Breast epithelium (tissue), 3 donors: ENCODE data around the gene TMA16.

Source experiments
- POLR2A ChIP-seq: fragments of 450-650 bp; IDR thresholded peaks from one replicate; pipeline ENCODE4 v1.6.1; 2016; ENCODE audit warnings: antibody characterized with exemption, mild to moderate bottlenecking, moderate library complexity
- POLR2AphosphoS5 ChIP-seq, 3 donors: sonication (generic); formaldehyde crosslinking; IDR thresholded peaks; one replicate each; pipeline ENCODE4 v1.6.1; 2017; ENCODE audit warnings: antibody characterized with exemption in 3 of 3
- TF ChIP-seq, protein P1 (sequence below), 3 donors: fragments of 450-650 bp; IDR thresholded peaks; one replicate each; pipeline ENCODE4 v1.5.1; 2016 to 2017; ENCODE audit warnings: antibody characterized with exemption in 3 of 3, mild to moderate bottlenecking in 3 of 3, moderate library complexity in 3 of 3

DNA sequence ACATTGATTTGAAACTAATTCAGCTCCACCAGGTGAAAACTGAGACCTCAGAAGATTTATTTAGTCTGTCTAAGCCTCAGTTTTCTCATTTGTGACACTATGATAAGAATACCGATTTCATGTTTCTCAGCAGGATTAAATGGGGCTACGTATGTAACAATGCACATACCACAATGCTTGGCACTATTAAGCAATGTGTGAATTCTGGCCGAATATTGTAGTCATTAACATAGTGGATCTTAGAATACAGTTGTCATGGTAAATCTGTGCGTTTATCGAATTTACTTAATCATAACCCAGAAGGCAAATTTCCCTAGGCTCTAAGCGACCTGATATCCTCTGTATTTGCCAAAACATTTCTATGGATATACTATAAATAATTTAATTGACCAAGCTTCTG lies 69.1 kb downstream of the TMA16 start:
- TF ChIP-seq, protein P1, sequence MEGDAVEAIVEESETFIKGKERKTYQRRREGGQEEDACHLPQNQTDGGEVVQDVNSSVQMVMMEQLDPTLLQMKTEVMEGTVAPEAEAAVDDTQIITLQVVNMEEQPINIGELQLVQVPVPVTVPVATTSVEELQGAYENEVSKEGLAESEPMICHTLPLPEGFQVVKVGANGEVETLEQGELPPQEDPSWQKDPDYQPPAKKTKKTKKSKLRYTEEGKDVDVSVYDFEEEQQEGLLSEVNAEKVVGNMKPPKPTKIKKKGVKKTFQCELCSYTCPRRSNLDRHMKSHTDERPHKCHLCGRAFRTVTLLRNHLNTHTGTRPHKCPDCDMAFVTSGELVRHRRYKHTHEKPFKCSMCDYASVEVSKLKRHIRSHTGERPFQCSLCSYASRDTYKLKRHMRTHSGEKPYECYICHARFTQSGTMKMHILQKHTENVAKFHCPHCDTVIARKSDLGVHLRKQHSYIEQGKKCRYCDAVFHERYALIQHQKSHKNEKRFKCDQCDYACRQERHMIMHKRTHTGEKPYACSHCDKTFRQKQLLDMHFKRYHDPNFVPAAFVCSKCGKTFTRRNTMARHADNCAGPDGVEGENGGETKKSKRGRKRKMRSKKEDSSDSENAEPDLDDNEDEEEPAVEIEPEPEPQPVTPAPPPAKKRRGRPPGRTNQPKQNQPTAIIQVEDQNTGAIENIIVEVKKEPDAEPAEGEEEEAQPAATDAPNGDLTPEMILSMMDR (IDR thresholded peaks at IDR 0.05): no peak
- TF ChIP-seq POLR2A (no peak), POLR2AphosphoS5 (IDR thresholded peaks at IDR 0.05) (no peak)
